ENCODE measurements around the gene ZBTB17.
"Not testable (repeated sequence)": the region's sequence is repeated elsewhere in the genome, so short reads cannot be mapped to it uniquely, and the experiment has no call there.

ZBTB17 gene

DNA sequence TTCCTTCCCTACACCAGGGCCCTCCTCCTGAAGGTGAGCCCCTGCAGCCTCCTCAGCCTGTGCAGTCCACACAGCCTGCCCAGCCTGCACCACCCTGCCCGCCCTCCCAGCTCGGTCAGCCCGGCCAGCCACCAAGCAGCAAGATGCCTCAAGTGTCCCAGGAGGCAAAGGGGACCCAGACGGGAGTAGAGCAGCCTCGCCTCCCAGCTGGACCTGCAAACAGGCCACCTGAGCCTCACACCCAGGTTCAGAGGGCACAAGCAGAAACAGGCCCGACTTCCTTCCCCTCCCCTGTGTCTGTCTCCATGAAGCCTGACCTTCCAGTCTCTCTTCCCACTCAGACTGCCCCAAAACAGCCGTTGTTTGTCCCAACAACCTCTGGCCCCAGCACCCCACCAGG lies 38.8 kb downstream of the ZBTB17 start:
- TF ChIP-seq ZNF274 (IDR thresholded peaks at IDR 0.05; ENCODE audit: low read depth, low read length), result no peak
- H3K4me3 ChIP-seq (ENCODE audit: low read length), result no peak overlapping the region

- no peak overlapping the region for H3K4me3 ChIP-seq (ENCODE audit: low read length)
- no peak for TF ChIP-seq ZNF274 (IDR thresholded peaks at IDR 0.05; ENCODE audit: low read depth, low read length)
Measured at GRCh38 chr1:15936025-15936424, 39.9 kb downstream of the ZBTB17 start.

GRCh38 chr1:15935056-15935950 lies 40.6 kb downstream of the ZBTB17 start:
- TF ChIP-seq ZNF274 (IDR thresholded peaks at IDR 0.05; ENCODE audit: low read depth, low read length), result no peak
- H3K4me3 ChIP-seq (ENCODE audit: low read length), result no peak overlapping the region

GRCh38 chr1:15934211-15935055 lies 41.5 kb downstream of the ZBTB17 start:
- no peak for TF ChIP-seq ZNF274 (IDR thresholded peaks at IDR 0.05; ENCODE audit: low read depth, low read length)
- no peak overlapping the region for H3K4me3 ChIP-seq (ENCODE audit: low read length)

DNA sequence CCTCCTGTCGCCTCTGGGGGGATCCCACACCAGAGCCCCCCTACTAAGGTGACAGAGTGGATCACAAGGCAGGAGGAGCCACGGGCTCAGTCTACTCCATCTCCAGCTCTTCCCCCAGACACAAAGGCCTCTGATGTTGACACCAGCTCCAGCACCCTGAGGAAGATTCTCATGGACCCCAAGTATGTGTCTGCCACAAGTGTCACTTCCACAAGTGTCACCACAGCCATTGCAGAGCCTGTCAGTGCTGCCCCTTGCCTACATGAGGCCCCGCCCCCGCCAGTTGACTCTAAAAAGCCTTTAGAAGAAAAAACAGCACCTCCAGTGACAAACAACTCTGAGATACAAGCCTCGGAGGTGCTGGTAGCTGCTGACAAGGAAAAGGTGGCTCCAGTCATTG lies 42.2 kb downstream of the ZBTB17 start:
- H3K4me3 ChIP-seq (ENCODE audit: low read length), result no peak overlapping the region
- TF ChIP-seq ZNF274 (IDR thresholded peaks at IDR 0.05; ENCODE audit: low read depth, low read length), result no peak

DNA sequence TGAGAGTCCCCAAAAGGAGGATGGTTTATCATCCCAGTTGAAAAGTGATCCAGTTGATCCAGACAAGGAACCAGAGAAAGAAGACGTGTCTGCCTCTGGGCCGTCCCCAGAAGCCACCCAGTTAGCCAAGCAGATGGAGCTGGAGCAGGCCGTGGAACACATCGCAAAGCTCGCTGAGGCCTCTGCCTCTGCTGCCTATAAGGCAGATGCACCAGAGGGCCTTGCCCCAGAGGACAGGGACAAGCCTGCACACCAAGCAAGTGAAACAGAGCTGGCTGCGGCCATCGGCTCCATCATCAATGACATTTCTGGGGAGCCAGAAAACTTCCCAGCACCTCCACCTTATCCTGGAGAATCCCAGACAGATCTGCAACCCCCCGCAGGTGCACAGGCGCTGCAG lies 43.3 kb downstream of the ZBTB17 start:
- no peak overlapping the region for H3K4me3 ChIP-seq (ENCODE audit: low read length)
- TF ChIP-seq ZNF274 (IDR thresholded peaks at IDR 0.05; ENCODE audit: low read depth, low read length), result no peak

DNA sequence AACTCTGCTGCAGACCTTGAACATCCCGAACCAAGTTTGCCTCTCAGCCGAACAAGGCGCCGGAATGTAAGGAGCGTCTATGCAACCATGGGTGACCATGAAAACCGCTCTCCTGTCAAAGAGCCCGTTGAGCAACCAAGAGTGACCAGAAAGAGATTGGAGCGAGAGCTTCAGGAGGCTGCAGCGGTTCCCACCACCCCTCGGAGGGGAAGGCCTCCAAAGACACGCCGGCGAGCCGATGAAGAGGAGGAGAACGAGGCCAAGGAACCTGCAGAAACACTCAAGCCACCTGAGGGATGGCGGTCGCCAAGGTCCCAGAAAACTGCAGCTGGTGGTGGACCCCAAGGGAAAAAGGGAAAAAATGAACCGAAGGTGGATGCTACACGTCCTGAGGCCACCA lies 44.0 kb downstream of the ZBTB17 start:
- TF ChIP-seq ZNF274 (IDR thresholded peaks at IDR 0.05; ENCODE audit: low read depth, low read length), result no peak

GRCh38 chr1:15931401-15931800 lies 44.5 kb downstream of the ZBTB17 start:
- TF ChIP-seq ZNF274 (IDR thresholded peaks at IDR 0.05; ENCODE audit: low read depth, low read length), result no peak
- no peak overlapping the region for H3K4me3 ChIP-seq (ENCODE audit: low read length)

More for the DNA sequence above, 44.0 kb downstream of the ZBTB17 start:
- H3K4me3 ChIP-seq (ENCODE audit: low read length), result no peak overlapping the region

DNA sequence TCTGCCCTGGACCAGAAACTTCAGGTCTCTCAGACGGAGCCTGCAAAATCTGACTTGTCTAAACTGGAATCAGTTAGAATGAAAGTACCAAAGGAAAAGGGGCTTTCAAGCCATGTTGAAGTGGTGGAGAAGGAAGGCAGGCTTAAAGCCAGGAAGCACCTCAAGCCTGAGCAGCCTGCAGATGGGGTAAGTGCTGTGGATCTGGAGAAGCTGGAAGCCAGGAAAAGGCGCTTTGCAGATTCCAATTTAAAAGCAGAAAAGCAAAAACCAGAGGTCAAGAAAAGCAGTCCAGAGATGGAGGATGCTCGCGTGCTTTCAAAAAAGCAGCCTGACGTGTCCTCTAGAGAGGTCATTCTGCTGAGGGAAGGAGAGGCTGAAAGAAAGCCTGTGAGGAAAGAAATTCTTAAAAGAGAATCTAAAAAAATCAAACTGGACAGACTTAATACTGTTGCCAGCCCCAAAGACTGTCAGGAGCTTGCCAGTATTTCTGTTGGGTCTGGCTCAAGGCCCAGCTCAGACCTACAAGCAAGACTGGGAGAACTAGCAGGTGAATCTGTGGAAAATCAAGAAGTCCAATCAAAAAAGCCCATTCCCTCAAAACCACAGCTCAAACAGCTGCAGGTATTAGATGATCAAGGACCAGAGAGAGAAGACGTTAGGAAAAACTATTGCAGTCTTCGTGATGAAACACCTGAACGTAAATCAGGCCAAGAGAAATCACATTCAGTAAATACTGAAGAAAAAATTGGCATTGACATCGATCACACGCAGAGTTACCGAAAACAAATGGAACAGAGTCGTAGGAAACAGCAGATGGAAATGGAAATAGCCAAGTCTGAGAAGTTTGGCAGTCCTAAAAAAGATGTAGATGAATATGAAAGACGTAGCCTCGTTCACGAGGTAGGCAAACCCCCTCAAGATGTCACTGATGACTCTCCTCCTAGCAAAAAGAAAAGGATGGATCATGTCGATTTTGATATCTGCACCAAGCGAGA lies 46.6 kb downstream of the ZBTB17 start:
- H3K4me3 ChIP-seq (ENCODE audit: low read length), result no peak overlapping the region
- TF ChIP-seq ZNF274 (IDR thresholded peaks at IDR 0.05; ENCODE audit: low read depth, low read length), result no peak

GRCh38 chr1:15926448-15926847 lies 49.5 kb downstream of the ZBTB17 start:
- H3K4me3 ChIP-seq (ENCODE audit: low read length), result not testable (repeated sequence)

- no peak for TF ChIP-seq ZNF274 (IDR thresholded peaks at IDR 0.05; ENCODE audit: low read depth, low read length)
- H3K4me3 ChIP-seq (ENCODE audit: low read length), result no peak overlapping the region
Measured at GRCh38 chr1:15923241-15923640, 52.7 kb downstream of the ZBTB17 start.

DNA sequence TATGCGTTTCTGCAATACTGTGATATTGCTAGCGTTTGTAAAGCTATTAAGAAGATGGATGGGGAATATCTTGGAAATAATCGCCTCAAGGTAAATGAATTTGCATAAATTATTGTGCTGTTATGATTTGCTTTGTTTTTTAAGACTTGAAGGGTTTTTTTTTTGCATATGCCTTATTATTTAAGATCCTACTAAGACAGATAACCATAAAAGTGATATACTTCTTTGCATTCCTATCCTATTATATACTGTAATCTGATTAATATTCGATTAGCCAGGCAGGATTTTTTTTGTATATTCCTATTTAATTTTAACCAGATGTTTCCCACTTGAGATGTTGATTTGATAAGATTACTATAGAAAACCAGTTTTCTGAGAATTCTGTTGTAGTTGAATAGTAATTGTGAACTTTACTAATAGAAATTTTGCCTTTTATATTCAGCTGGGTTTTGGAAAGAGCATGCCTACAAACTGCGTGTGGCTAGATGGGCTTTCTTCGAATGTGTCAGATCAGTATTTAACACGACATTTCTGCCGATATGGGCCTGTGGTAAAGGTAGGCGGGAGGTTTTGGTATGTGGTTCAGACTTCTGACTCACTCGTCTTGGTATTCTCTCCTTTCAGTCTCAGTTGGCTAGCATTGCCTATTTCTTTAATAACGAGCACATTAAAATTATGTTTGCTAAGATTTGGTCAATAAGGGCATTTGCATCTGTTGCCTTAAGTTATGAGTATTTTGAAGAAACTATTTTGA lies 56.8 kb downstream of the ZBTB17 start:
- no peak for TF ChIP-seq ZNF274 (IDR thresholded peaks at IDR 0.05; ENCODE audit: low read depth, low read length)
- no peak overlapping the region for H3K4me3 ChIP-seq (ENCODE audit: low read length)

GRCh38 chr1:15916916-15917315 lies 59.0 kb downstream of the ZBTB17 start:
- no peak for TF ChIP-seq ZNF274 (IDR thresholded peaks at IDR 0.05; ENCODE audit: low read depth, low read length)
- no peak overlapping the region; the same call in 1 of the 2 replicates for H3K4me3 ChIP-seq (ENCODE audit: low read length)

Measured in GM08714 (cell line).